MM.1S (cell line): Measurements from ENCODE around the gene TRABD2B.

Experiments used
- CTCF ChIP-seq: fragments of 300-600 bp; sonication (generic); IDR thresholded peaks from 2 replicates; pipeline ENCODE4 v1.5.1; 2016; ENCODE audit warnings: antibody characterized with exemption, low read length, mixed read lengths
- EZH2 ChIP-seq: fragments of 300-600 bp; sonication (generic); optimal IDR thresholded peaks from 2 replicates; pipeline ENCODE3; 2017; ENCODE audit warnings: low read depth, mild to moderate bottlenecking, antibody characterized with exemption, low read length, mixed read lengths
- EZH2phosphoT487 ChIP-seq: fragments of 300-600 bp; sonication (generic); IDR thresholded peaks from 2 replicates; pipeline ENCODE4 v1.6.1; 2018; ENCODE audit warnings: antibody characterized with exemption, low read length

- TF ChIP-seq CTCF (no peak), EZH2phosphoT487 (no peak), EZH2 (no peak)
Measured at GRCh38 chr1:48007047-48007446, 9.9 kb upstream of the TRABD2B start.
